Activated CD8-positive, alpha-beta memory T cell treated with anti-CD3 and anti-CD28 coated beads for 4 hours (primary cell): Measurements from ENCODE around the gene MRPL14.

Experiments
- DNase-seq, 2 donors: peaks; one replicate each; pipeline ENCODE4 v3.0.0-alpha.2; 2020; ENCODE audit warnings: low read depth in 2 of 2

MRPL14 gene

DNA sequence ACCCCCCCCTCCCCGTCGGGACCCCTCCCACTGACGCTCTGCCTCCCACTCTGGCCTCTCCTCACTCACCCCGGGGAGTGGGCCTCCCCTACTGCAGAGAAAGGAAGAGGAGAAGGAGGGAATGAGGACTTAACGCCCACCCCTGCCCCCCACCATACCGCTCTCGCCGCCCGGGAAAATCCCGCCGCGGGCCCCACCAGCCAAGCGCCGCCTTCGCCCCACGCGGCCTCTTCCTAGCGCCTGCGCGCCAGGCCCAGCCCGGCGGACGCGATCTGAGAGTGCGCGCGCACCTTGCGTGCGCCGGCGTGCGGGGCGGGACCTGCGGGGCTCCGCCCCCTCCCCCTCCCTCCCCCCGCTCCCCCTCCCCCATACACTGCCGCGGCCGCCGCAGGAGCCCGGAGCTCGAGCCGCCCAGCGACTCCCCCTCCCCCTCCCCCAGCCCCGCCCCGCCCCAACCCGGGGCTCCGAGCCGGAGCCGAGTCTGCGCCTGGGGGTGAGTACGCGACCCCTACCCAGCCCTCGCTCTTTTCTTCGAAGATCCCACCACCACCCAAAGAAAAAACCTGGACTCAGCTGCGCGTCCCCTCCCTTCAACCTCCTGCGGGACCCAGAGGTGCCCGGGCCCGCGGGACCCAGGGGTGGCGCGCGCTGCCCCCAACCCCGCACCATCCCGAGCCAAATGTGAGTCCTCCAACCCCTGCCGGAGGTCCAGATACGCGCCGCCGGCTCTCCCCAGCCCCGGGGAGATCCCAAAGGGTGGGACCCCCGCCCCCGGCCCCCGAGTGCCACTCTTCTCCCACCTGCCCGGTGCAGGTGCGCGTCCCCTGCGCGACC, at the start of gene MRPL14, which contains the start of gene TMEM63B:
MRPL14 (minus strand) TSS at position 267 of the 834 bp plus-strand sequence. CDS start 10,841 bp downstream, outside the sequence.
TMEM63B (plus strand) TSS at position 369 of the 834 bp plus-strand sequence. CDS start 7,031 bp downstream, outside the sequence.
- peak; percentile 80 to 84 for DNase-seq

DNA sequence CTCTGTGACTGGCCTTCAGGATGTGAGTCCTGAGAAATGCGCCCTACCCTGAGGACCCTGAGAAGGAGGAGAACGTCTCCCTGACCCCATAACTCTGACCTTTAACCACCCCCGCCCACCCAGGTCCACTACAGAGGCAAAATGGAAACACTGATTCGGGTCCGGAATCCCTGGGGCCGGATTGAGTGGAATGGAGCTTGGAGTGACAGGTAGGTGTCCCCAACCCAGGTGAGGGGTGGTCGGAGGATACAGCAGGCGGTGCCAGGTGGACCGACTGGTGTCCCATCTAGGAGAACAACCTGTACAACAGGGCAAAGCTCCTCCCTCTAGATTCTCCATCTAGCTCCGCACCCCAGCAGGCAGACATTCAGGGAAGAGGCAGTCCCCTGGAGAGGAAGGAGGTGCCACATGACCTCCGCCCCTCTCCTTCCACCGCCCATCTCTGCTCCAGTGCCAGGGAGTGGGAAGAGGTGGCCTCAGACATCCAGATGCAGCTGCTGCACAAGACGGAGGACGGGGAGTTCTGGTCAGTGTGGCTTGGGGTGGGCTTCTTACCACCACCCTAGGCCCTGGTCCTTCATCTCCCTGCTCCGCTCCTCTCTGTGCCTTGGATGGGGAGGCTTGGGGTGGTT, 49.0 kb upstream of the MRPL14 start:
- no peak for DNase-seq

DNA sequence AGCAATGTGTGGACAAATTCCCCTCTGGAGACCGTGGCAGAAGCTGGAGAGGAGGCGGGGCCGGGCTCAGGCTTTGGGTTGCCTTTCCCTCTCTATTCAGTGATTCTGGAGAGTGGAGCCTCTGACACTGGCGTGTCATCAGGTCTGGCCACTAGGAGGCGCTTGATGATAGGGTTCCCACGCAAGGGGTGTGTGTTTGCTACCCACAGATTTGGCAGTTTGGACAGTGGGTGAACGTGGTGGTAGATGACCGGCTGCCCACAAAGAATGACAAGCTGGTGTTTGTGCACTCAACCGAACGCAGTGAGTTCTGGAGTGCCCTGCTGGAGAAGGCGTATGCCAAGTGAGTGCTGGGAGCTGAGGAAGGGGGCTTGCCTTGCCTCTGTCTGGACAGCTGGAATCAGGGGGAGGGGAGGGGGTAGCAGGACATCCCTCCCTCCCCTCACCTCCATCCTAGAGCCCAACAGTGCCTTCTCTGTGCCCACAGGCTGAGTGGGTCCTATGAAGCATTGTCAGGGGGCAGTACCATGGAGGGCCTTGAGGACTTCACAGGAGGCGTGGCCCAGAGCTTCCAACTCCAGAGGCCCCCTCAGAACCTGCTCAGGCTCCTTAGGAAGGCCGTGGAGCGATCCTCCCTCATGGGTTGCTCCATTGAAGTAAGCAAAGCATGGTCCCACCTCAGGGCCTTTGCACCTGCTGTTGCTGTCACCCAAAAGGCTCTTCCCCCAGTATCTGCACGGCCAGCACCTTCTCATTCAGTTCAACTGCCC, 45.7 kb upstream of the MRPL14 start:
- peak; percentile 54 to 57 for DNase-seq

DNA sequence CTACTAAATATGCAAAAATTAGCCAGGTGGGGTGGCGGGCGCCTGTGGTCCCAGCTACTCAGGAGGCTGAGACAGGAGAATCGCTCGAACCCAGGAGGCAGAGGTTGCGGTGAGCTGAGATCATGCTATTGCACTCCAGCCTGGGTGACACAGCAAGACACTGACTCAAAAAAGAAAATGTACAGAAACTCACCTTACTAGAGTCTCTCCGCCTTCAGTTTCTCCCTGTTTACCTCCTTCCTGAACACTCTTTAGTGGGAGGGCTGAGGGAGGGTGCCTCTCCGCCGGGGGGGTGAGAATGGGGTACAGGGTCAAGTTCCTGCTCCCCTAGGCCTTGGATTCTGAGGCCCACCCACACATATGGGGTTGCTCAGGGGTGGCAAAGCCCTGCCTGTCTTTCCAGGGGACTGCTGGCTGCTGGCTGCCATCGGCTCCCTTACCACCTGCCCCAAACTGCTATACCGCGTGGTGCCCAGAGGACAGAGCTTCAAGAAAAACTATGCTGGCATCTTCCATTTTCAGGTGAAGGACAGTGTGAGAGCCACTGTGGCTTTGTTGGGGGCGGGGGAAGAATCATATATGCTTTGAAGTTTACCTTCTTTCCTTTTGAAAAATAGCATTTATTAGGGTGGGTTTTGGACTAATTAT, 44.8 kb upstream of the MRPL14 start:
- DNase-seq: no peak

DNA sequence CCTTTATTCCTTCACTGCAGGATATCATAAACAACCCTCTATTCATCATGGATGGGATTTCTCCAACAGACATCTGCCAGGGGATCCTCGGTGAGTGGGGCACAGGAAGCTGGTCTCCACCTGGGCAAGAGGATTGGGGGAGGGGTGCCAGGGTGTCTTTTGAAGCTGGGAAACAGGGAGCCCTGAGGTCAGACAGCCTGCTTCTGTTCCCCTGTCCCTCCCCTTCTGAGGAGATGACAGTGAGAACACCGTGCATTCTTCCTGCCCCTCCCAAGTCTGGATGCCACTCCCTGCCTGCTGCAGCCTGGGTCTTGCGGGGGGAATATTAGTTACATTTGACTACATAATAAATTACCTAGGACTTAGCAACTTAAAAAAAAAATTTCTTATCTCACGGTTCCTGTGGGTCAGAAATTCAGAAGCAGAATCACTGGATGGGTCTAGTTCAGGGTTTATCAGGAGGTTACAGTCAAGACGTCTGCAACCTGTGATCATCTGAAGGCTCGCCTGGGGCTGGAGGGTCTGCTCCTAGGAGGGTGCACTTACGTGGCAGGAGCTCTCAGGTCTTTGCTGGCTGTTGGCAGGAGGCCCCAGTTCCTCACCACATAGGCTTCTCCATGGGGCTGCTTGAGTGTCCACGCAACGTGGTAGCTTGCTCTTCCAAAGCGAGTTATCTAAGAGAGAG, 42.8 kb upstream of the MRPL14 start:
- no peak for DNase-seq

DNA sequence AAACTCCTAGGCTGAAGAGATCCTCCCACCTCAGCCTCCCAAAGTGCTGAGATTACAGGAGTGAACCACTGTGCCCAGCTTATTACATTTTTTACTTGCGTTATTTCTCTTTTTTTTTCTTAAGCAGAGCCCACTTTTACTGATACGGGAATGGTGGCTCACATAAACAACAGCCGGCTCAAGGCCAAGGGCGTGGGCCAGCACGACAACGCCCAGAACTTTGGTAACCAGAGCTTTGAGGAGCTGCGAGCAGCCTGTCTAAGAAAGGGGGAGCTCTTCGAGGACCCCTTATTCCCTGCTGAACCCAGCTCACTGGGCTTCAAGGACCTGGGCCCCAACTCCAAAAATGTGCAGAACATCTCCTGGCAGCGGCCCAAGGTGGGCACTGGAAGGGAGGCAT, 41.9 kb upstream of the MRPL14 start:
- no peak for DNase-seq

DNA sequence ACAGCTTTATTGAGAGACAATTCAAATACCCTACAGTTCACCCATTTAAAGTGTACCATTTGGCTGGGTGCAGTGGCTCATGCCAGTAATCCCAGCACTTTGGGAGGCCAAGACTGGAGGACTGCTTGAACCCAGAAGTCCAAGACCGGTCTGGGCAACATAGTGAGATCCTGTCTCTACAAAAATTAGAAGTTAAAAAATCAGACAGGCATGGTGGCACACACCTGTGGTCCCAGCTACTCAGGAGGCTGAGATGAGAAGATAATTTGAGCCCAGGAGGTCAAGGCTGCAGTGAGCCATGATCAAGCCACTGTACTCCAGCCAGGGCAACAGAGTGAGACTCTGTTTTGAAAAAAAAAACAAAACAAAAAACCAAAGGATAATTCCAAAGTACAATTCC, 40.3 kb upstream of the MRPL14 start:
- no peak for DNase-seq

DNA sequence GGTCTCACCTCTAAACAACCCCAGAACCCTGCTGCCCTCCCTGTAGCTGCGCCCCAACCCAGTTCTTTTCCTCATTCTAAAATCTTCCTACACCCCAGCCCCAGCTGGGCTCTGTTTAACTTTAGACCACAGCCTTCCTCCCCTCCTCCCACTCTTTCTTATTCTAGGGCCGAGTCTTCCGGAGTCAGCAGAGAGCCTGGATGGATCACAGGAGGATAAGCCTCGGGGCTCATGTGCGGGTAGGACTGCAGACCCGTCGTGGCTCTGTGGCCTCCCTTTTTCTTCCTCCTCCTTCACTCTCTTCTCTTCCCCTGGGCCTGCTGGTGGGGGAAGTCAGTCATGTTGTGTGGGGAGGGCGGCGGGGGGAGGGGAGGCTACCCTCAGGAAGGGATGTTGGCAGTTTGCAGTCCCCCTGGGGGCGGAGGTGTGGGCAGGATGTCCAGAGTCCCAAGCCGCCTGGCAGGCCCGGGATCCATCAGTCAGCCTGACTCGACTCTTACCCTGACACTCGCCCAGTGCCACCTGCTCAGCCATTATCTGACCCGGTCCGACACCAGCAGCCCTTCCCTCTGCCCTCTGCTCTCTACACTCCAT, 39.4 kb upstream of the MRPL14 start:
- no peak for DNase-seq

DNA sequence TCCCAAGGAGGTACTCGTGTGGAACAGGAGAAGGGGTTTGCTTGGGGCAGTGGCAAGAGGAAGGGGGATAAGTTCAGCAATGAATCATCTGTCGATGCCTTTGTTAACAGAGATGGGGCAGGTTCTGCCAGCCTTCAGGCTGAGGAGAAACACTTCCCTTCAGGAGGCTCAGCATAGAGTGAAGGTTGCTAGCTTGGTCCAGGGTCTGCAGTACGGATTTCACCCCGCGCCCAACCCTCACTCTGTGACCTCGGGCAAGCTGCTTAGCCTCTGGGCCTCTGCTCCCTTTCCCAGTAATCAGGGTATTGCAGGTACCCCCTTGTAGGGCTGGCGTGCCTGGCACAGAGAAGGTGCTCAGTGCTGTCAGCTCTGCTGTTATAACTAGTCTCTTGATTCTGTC, 38.9 kb upstream of the MRPL14 start:
- DNase-seq: no peak

DNA sequence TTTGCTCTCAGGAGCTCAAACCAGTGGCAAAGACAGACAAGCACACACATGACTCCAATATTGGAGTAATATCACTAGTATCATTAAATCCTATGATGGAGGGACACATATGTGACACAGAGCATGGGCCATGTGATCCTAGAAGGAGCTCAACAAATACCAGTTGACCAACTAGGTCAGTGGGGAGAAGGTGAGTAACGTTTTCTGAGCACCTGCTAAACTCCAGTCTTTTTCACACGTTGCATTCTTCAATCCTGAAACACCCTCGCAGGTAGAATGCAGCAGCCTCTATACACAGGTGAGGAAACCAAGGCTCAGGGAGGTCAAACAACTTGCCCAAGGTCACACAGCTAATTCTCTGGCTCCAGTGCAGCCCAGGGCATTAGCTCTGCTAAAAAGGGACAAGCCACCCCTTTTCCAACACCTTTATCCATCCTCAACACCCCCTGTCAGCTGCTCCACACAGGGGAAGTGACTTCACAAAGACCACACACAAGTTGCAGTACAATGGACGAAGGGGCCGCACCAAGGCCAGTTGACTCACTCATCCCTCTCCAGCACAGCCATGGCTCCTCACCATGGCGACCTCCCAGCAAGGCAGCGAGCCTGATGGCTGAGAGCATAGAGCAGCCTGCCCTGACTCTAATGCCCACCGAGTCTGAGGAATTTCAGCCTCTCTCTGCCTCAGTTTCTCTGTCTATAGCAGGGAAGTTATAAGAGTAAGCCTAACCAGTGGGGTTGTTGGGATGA, 35.8 kb upstream of the MRPL14 start:
- DNase-seq: no peak

DNA sequence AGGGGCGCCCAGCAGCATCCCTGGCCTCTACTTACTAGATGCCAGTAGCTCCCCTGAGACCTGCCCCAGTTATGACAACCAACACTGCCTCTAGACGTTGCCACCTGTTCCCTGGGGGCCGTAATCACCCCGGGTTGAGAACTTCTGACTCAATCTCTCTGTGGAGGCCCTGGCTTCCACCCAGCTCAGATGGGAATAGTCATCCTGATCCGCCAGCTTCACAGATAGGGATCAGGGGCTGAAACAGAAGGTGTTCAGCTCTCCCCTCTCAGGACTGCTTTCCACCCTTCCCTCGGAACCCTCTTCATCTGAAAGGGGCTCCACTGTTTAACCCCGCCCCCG, 34.7 kb upstream of the MRPL14 start:
- DNase-seq: no peak

DNA sequence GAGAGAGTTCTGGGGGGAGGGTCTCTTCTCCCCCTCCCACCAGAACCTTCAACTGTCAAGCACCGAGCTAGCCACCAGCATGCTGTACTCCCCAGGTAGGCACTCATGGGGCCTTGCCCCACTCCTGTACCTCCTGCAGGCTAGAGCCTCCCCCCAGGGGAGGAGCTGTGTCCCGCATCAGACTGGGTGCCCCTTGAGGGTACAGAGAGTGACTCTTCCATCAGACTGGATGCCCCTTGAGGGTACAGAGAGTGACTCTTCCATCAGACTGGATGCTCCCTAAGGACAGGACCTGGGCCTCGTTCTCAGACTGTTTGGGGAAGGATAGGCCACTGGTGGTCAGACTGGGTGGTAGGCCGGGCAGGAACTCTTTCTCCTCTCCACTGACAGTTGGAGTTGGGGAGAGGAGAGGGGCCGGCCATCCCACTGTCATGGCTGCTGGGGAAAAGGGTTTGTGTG, 31.5 kb upstream of the MRPL14 start, which contains the start of gene CAPN11:
CAPN11 (plus strand) TSS at position 51 of the 459 bp plus-strand sequence; CDS start at position 80, 29 bp downstream.
- no peak for DNase-seq

DNA sequence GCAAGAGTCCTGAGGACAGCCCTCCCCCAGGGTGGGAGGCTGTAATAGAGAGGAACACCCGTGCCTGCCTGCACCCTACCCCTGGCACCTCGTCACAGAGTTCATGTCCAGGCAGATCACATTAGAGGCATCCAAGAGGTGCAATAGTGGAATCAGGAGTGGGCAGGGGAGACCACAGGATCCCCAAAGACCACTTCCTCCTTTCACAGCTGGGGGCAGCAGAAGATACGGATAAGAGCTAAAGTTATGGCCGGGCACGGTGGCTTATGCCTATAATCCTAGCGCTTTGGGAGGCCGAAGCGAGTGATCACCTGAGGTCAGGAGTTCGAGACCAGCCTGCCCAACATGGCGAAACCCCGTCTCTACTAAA, 29.9 kb upstream of the MRPL14 start:
- DNase-seq: no peak

DNA sequence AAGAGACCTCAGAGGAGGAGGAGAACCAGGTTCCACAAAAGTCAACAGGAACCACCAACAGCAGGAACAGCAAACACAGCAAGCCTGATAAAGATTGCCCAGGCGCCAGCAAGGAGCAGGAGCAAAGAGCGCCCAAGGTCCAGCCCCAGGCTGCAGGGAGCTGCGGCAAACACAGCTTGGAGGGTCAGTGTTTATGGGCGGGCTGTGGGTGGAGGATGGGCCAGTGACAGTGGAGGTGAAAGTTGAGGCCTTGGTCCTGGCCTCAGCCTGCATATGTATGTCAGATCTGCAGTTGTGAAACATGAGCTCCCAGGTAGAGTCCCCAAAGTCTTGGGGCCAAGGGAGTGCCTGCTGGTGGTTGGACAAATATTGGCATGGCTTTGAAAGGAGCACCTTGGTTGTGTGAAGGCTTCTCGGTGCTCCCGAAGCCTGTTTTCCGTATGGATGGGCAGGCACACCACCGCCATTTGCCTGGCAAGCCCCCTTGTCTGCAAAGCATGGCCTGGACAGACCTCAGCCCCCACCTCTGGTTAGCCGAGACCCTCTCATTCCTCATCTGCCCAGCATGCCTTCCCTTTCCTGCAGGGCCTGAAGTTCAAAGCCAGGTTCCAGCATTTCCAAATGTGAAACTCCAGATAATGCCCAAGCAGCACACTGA, 29.4 kb upstream of the MRPL14 start:
- DNase-seq: no peak

DNA sequence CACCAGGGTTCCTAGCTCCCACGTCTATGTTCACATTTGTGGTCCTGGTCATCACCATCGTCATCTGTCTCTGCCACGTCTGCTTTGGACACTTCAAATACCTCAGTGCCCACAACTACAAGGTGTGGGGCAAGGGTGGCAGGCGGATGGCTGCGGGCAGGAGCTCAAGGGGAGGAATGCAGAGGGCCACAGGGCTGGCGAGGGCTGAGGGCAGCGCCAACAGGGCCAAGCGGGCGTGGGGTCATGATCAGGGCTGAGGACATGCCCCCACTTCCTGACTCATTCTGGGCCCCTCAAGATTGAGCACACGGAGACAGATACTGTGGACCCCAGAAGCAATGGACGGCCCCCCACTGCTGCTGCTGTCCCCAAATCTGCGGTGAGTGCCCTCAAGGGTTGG, 26.8 kb upstream of the MRPL14 start:
- no peak for DNase-seq

DNA sequence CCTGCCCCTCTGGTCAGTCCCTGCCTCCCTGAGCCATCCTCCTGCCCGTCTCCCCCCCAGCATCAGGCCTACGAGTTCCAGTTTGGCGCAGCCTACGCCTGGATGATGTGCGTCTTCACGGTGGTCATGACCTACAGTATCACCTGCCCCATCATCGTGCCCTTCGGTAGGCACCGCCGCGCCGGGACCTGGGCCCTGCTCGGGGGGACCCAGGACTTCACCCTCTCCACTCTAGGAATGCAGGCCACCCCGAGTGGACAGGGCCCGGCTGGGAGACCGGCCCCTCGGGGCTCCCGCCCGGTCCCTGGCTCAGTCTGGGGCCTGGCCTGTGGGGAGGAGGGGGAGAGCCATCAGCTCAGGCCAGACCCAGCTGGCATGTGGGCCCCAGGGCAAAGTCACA, 25.3 kb upstream of the MRPL14 start:
- no peak for DNase-seq

DNA sequence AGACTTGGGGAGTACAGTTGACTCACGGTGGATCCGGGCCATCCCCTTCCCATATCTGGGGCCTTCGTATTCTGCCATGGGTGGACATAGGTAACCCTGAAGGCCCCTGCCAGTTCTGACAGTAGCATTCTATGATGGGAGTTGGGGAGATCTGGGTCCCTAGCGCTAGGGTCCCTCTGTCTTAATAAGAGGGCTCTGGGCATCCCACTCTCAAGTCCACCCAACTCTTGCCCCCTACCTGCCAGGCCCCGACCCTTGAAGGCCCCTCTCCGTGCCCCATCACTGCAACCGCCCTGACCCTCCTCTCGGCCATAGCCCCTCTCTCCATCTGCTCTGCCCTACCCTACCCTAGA, 24.8 kb upstream of the MRPL14 start:
- DNase-seq: no peak

DNA sequence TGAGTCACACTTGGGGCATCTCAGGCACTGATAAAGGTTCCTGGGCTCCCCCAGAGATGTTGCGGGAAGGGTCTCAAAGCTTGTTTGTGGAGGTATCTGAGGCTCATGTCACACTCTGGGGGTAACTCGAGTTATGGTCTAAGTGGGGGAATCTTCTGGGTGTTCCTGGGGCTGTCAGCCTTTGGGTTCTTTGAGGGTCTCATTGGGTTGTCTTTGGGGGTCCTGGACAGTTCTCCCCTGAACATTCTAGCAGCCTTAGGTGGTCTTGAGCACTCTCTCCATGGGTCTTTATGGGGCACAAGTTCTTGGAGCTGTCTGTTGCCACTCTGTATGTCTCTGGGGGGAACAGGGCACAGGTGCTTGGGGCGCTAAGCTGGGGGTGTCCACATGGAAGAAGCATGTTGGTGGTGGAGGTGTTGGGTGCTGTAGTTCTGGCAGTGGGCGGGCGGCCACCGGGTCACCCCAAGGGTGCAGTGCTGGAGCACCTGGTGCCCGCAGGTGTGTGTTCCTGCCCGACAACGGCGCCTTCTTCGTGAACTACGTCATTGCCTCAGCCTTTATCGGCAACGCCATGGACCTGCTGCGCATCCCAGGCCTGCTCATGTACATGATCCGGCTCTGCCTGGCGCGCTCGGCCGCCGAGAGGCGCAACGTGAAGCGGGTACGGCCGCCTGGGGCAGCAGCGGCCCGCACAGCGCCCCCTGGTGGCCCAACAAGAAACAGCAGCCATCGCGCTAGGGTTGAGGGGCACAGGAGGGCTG, 24.3 kb upstream of the MRPL14 start:
- DNase-seq: peak; percentile 53 to 59
